ENCODE data around the gene SERPING1.

Gene SERPING1

GRCh38 chr11:57646194-57646798 is 48.8 kb downstream of the SERPING1 start:
- H3K4me3 ChIP-seq (ENCODE audit: control insufficient read depth, low read depth, low read length): no peak overlapping the region
- no peak for TF ChIP-seq CTCF (conservative IDR thresholded peaks at IDR 0.05; ENCODE audit: control insufficient read depth, insufficient read depth, low read depth, low read length)
- DNase-seq (ENCODE audit: low read depth): no peak

GRCh38 chr11:57646799-57647303 is 49.4 kb downstream of the SERPING1 start:
- no peak for TF ChIP-seq CTCF (conservative IDR thresholded peaks at IDR 0.05; ENCODE audit: control insufficient read depth, insufficient read depth, low read depth, low read length)
- no peak for DNase-seq (ENCODE audit: low read depth)
- H3K4me3 ChIP-seq (ENCODE audit: control insufficient read depth, low read depth, low read length): no peak overlapping the region

- no peak overlapping the region for H3K4me3 ChIP-seq (ENCODE audit: control insufficient read depth, low read depth, low read length)
- TF ChIP-seq CTCF (conservative IDR thresholded peaks at IDR 0.05; ENCODE audit: control insufficient read depth, insufficient read depth, low read depth, low read length): no peak
- no peak for DNase-seq (ENCODE audit: low read depth)
These were observed 49.9 kb downstream of the SERPING1 start for GRCh38 chr11:57647372-57647771.

GRCh38 chr11:57647960-57648800 is 50.7 kb downstream of the SERPING1 start:
- no peak for TF ChIP-seq CTCF (conservative IDR thresholded peaks at IDR 0.05; ENCODE audit: control insufficient read depth, insufficient read depth, low read depth, low read length)
- no peak for DNase-seq (ENCODE audit: low read depth)
- H3K4me3 ChIP-seq (ENCODE audit: control insufficient read depth, low read depth, low read length): peak overlapping the region; percentile 52

GRCh38 chr11:57648801-57649735 is 51.6 kb downstream of the SERPING1 start:
- H3K4me3 ChIP-seq (ENCODE audit: control insufficient read depth, low read depth, low read length): peak overlapping the region; percentile 52
- no peak for TF ChIP-seq CTCF (conservative IDR thresholded peaks at IDR 0.05; ENCODE audit: control insufficient read depth, insufficient read depth, low read depth, low read length)
- DNase-seq (ENCODE audit: low read depth): peak; percentile 46
